HepG2 (cell line): ENCODE results near the gene NUBP2. TPM values are rescaled to one million over a fixed set of nuclear protein-coding genes. Genes with fewer than 3 reads are reported as not detected.

Source experiments
- ADNP ChIP-seq: sonication (generic); formaldehyde crosslinking; IDR thresholded peaks from 2 replicates; pipeline ENCODE4 v1.4.0; 2020; ENCODE audit warnings: missing genetic modification reagents
- ATF7 ChIP-seq, 2 experiments: fragments of 450-650 bp in 1 of 2; sonication (generic) in 1 of 2; formaldehyde crosslinking in 1 of 2; IDR thresholded peaks; 2 replicates each; pipeline versions ENCODE4 v1.4.0 to v1.6.1; 2016 to 2020; ENCODE audit warnings: antibody characterized with exemption in 1 of 2, mild to moderate bottlenecking in 1 of 2, missing genetic modification reagents in 1 of 2
- CCDC6 ChIP-seq: sonication (generic); formaldehyde crosslinking; IDR thresholded peaks from 2 replicates; pipeline ENCODE4 v1.8.1; 2022; ENCODE audit warnings: mild to moderate bottlenecking, missing genetic modification reagents, moderate library complexity
- FLYWCH1 ChIP-seq: sonication (generic); formaldehyde crosslinking; IDR thresholded peaks from 2 replicates; pipeline ENCODE4 v1.8.1; 2023; ENCODE audit warnings: mild to moderate bottlenecking, missing genetic modification reagents
- FOXP1 ChIP-seq, 2 experiments: fragments of 450-650 bp in 1 of 2; IDR thresholded peaks; 2 replicates each; pipeline ENCODE4 v1.6.1; 2017 to 2018; ENCODE audit warnings: antibody characterized with exemption in 1 of 2
- HDAC1 ChIP-seq: sonication (generic); formaldehyde crosslinking; IDR thresholded peaks from 2 replicates; pipeline ENCODE4 v1.5.1; 2020; ENCODE audit warnings: mild to moderate bottlenecking, missing genetic modification reagents
- IRF2 ChIP-seq: IDR thresholded peaks from 2 replicates; pipeline ENCODE4 v1.6.1; 2018; ENCODE audit warnings: missing genetic modification reagents, missing compliant biosample characterization
- KDM5B ChIP-seq: sonication (generic); formaldehyde crosslinking; IDR thresholded peaks from 2 replicates; pipeline ENCODE4 v1.4.0; 2020; ENCODE audit warnings: missing genetic modification reagents, mild to moderate bottlenecking, borderline replicate concordance
- KLF11 ChIP-seq: IDR thresholded peaks from 2 replicates; pipeline ENCODE4 v1.6.1; 2016; ENCODE audit warnings: missing compliant biosample characterization
- MTA1 ChIP-seq: sonication (generic); formaldehyde crosslinking; IDR thresholded peaks from 2 replicates; pipeline ENCODE4 v1.4.0; 2020; ENCODE audit warnings: missing genetic modification reagents, mild to moderate bottlenecking, borderline replicate concordance
- NFE2L1 ChIP-seq: sonication (generic); formaldehyde crosslinking; IDR thresholded peaks from 2 replicates; pipeline ENCODE4 v1.4.0; 2020; ENCODE audit warnings: missing genetic modification reagents, mild to moderate bottlenecking, borderline replicate concordance
- NFRKB ChIP-seq: fragments of 450-650 bp; IDR thresholded peaks from 2 replicates; pipeline ENCODE4 v1.6.1; 2017
- REL ChIP-seq: sonication (generic); formaldehyde crosslinking; conservative IDR thresholded peaks from 2 replicates; pipeline ENCODE4 v1.8.0; 2022; ENCODE audit warnings: mild to moderate bottlenecking, missing genetic modification reagents, moderate library complexity
- SKI ChIP-seq: fragments of 450-650 bp; IDR thresholded peaks from one replicate; pipeline ENCODE4 v1.6.1; 2018; ENCODE audit warnings: mild to moderate bottlenecking; ENCODE audit not compliant: partially characterized antibody
- SNRNP70 ChIP-seq: fragments of 200-400 bp; formaldehyde crosslinking; IDR thresholded peaks from 2 replicates; pipeline ENCODE4 v1.6.1; 2017; ENCODE audit warnings: mild to moderate bottlenecking, low read depth, low read length, moderate library complexity
- YEATS2 ChIP-seq: sonication (generic); formaldehyde crosslinking; IDR thresholded peaks from 2 replicates; pipeline ENCODE4 v1.4.0; 2020; ENCODE audit warnings: missing genetic modification reagents, borderline replicate concordance
- ZBTB44 ChIP-seq: sonication (generic); formaldehyde crosslinking; IDR thresholded peaks from 2 replicates; pipeline ENCODE4 v1.4.0; 2020; ENCODE audit warnings: missing genetic modification reagents
- ZFP41 ChIP-seq: sonication (generic); formaldehyde crosslinking; IDR thresholded peaks from 2 replicates; pipeline ENCODE4 v1.4.0; 2020; ENCODE audit warnings: mild to moderate bottlenecking, missing genetic modification reagents, borderline replicate concordance
- ZMYM4 ChIP-seq: sonication (generic); formaldehyde crosslinking; IDR thresholded peaks from 2 replicates; pipeline ENCODE4 v1.8.1; 2023; ENCODE audit warnings: mild to moderate bottlenecking, missing genetic modification reagents
- ZNF263 ChIP-seq: sonication (generic); formaldehyde crosslinking; IDR thresholded peaks from 2 replicates; pipeline ENCODE4 v1.4.0; 2020; ENCODE audit warnings: missing genetic modification reagents
- ZNF431 ChIP-seq: sonication (generic); formaldehyde crosslinking; IDR thresholded peaks from 2 replicates; pipeline ENCODE4 v1.9.0; 2022; ENCODE audit warnings: missing genetic modification reagents, low read depth, mild to moderate bottlenecking, borderline replicate concordance
- ZNF496 ChIP-seq: sonication (generic); formaldehyde crosslinking; IDR thresholded peaks from 2 replicates; pipeline ENCODE4 v1.8.1; 2023; ENCODE audit warnings: mild to moderate bottlenecking, moderate library complexity, missing genetic modification reagents; ENCODE audit not compliant: insufficient replicate concordance
- ZNF644 ChIP-seq: IDR thresholded peaks from 2 replicates; pipeline ENCODE4 v1.6.1; 2016; ENCODE audit warnings: low read depth
- ZSCAN12 ChIP-seq: sonication (generic); formaldehyde crosslinking; IDR thresholded peaks from 2 replicates; pipeline ENCODE4 v1.9.0; 2021; ENCODE audit warnings: mild to moderate bottlenecking, missing genetic modification reagents
- polyA plus RNA-seq, 8 experiments: library from polyadenylated mRNA; depleted of rRNA in 3 of 8; stranded (reverse) in 7 of 8; unstranded in 1 of 8; fragments of >200 nt; fragmentation: Illumina TruSeq in 4 of 8; extraction: Trizol in 4 of 8; gene quantifications; 2 replicates each; pipeline versions ENCODE4 v1.2.1 to v1.2.3, GENCODE V29; 2011 to 2016; ENCODE audit warnings: low read depth in 4 of 8, missing spikeins in 1 of 8, mixed read lengths in 1 of 8; ENCODE audit not compliant: insufficient read depth in 1 of 8
- total RNA-seq, 5 experiments: library from RNA; depleted of rRNA; stranded (reverse); fragments of >200 nt; fragmentation: Illumina TruSeq; extraction: Trizol; gene quantifications; 2 replicates each; pipeline ENCODE4 v1.2.3, GENCODE V29; 2016; ENCODE audit warnings: low read depth in 1 of 5
- TF ChIP-seq, protein P1 (sequence below): sonication (generic); formaldehyde crosslinking; IDR thresholded peaks from 2 replicates; pipeline ENCODE4 v1.9.0; 2022; ENCODE audit warnings: low read depth, missing genetic modification reagents
- TF ChIP-seq, protein P2 (sequence below): sonication (generic); formaldehyde crosslinking; IDR thresholded peaks from 2 replicates; pipeline ENCODE4 v1.8.0; 2022; ENCODE audit warnings: low read depth, missing genetic modification reagents

The NUBP2 gene
- total and polyA plus RNA-seq, 2 of the 13 experiments (the other 11 are each of a cell fraction or from before 2014, with no cell fraction given): 25.7 to 61.5 TPM

DNA sequence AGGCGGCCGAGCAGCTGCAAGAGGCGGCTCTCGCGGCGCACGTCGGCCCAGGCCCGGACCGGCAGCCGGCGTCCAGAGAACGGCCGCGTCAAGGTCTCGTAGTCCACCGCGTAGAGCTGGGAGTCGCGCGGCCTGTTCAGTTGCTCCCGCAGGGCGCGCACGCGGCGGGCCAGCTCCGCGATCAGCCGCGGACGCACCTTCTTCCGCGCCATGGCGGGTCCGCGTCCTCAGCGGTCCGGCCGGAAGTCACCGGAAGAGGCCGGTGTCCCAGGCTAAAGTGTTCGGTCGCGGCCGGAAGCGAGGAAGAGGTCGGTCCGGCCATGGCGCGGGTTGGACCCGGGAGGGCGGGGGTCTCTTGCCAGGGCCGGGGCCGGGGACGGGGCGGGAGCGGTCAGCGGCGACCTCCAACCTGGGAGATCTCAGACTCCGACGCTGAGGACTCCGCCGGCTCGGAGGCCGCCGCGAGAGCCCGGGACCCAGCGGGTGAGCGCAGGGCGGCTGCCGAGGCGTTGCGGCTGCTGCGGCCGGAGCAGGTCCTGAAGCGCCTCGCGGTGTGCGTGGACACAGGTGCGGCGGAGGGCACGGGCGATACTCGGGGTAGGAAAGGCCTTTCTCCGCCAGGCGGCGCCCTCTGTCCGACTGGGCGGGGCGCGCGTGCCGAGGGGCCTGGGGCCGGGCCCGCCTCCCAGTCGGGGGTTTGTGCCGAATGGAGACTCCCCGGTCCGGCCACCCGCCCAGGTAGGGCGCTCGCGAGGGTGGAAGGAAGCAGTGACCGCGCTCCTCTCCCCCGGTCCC is 9.7 kb upstream of the NUBP2 start, which contains the start of gene MRPS34 (continued):
- TF ChIP-seq ADNP (CRISPR knock-in tag) (no peak), KLF11 (CRISPR knock-in tag) (peak; percentile 28; the same call in 1 of the 2 replicates), ZSCAN12 (peak; percentile 45; the same call in 1 of the 2 replicates), IRF2 (peak; percentile 73), ATF7 (IDR thresholded peaks at IDR 0.05) (no peak), ATF7 (CRISPR knock-in tag; IDR thresholded peaks at IDR 0.05) (no peak), ZNF644 (CRISPR knock-in tag) (no peak), ZNF431 (peak; percentile 82), NFE2L1 (CRISPR knock-in tag) (no peak; the same call in 1 of the 2 replicates), HDAC1 (CRISPR knock-in tag) (peak; percentile 85; the same call in 1 of the 2 replicates), YEATS2 (peak; percentile 89), ZMYM4 (CRISPR knock-in tag) (peak; percentile 89), SKI (peak; percentile 7), ZNF263 (CRISPR knock-in tag) (peak; percentile 15; the same call in 1 of the 2 replicates), ZNF496 (CRISPR knock-in tag) (no peak), REL (CRISPR knock-in tag) (0 out of 2 replicates have a peak, but pooled peaks have one; percentile 44), CCDC6 (CRISPR knock-in tag) (peak; percentile 87), SNRNP70 (no peak), ZBTB44 (CRISPR knock-in tag) (0 out of 2 replicates have a peak, but pooled peaks have one; percentile 17), FOXP1 (IDR thresholded peaks at IDR 0.05) (no peak), FOXP1 (CRISPR knock-in tag; IDR thresholded peaks at IDR 0.05) (no peak), FLYWCH1 (CRISPR knock-in tag) (peak; percentile 88; the same call in 1 of the 2 replicates), ZFP41 (CRISPR knock-in tag) (no peak), NFRKB (no peak), KDM5B (CRISPR knock-in tag) (no peak; the same call in none of the 2 replicates), MTA1 (CRISPR knock-in tag) (no peak)
- TF ChIP-seq, protein P1, sequence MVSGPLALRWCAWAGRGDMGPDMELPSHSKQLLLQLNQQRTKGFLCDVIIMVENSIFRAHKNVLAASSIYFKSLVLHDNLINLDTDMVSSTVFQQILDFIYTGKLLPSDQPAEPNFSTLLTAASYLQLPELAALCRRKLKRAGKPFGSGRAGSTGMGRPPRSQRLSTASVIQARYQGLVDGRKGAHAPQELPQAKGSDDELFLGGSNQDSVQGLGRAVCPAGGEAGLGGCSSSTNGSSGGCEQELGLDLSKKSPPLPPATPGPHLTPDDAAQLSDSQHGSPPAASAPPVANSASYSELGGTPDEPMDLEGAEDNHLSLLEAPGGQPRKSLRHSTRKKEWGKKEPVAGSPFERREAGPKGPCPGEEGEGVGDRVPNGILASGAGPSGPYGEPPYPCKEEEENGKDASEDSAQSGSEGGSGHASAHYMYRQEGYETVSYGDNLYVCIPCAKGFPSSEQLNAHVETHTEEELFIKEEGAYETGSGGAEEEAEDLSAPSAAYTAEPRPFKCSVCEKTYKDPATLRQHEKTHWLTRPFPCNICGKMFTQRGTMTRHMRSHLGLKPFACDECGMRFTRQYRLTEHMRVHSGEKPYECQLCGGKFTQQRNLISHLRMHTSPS (CRISPR knock-in tag): no peak
- TF ChIP-seq, protein P2, sequence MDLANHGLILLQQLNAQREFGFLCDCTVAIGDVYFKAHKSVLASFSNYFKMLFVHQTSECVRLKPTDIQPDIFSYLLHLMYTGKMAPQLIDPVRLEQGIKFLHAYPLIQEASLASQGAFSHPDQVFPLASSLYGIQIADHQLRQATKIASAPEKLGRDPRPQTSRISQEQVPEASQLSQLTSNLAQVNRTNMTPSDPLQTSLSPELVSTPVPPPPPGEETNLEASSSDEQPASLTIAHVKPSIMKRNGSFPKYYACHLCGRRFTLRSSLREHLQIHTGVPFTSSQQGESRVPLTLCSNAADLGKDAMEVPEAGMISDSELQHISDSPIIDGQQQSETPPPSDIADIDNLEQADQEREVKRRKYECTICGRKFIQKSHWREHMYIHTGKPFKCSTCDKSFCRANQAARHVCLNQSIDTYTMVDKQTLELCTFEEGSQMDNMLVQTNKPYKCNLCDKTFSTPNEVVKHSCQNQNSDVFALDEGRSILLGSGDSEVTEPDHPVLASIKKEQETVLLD (CRISPR knock-in tag): peak; percentile 90
